GM12891 (cell line): ENCODE data around the gene COG5.

ENCODE experiments used
- POLR2A ChIP-seq: IDR thresholded peaks from 2 replicates; pipeline ENCODE4 v1.6.1; 2011; ENCODE audit warnings: low read depth, low read length, control low read depth
- POLR2AphosphoS5 ChIP-seq: IDR thresholded peaks from 2 replicates; pipeline ENCODE4 v1.6.1; 2011; ENCODE audit warnings: low read depth, low read length, control low read depth
- SPI1 ChIP-seq: IDR thresholded peaks from 2 replicates; pipeline ENCODE4 v1.6.1; 2011; ENCODE audit warnings: low read depth, low read length, control low read depth
- TAF1 ChIP-seq: IDR thresholded peaks from 2 replicates; pipeline ENCODE4 v1.6.1; 2011; ENCODE audit warnings: low read depth, low read length, control low read depth

- no peak for TF ChIP-seq POLR2A
- no peak for TF ChIP-seq POLR2AphosphoS5
- no peak for TF ChIP-seq SPI1
- no peak for TF ChIP-seq TAF1
Observed at GRCh38 chr7:107162475-107162874, 401.2 kb downstream of the COG5 start.
